Fibroblast of lung (primary cell): ENCODE results near the gene MICAL3. TPM values are rescaled to one million over a fixed set of nuclear protein-coding genes. Genes with fewer than 3 reads are reported as not detected.
A peak's percentile ranks its signal among the peaks of the same experiment; 100 is the strongest.

ENCODE experiments used
- DNase-seq, 2 donors: peaks; one replicate each; pipeline versions ENCODE4 v3.0.0 to v3.0.0-alpha.2; 2010; ENCODE audit warnings: low read depth in 2 of 2
- H2AFZ ChIP-seq: 2 replicates; pipeline ENCODE4 v1.5.1; 2012; ENCODE audit warnings: low read length, control low read depth, inconsistent platforms
- H3K27ac ChIP-seq: 2 replicates; pipeline ENCODE4 v1.5.1; 2011; ENCODE audit warnings: low read length, control low read depth; ENCODE audit not compliant: insufficient read depth
- H3K27me3 ChIP-seq: 2 replicates; pipeline ENCODE4 v1.5.1; 2011; ENCODE audit warnings: mild to moderate bottlenecking, low read length; ENCODE audit not compliant: control insufficient read depth, insufficient read depth
- H3K36me3 ChIP-seq: 2 replicates; pipeline ENCODE4 v1.5.1; 2011; ENCODE audit warnings: low read length; ENCODE audit not compliant: control insufficient read depth, insufficient read depth
- H3K4me1 ChIP-seq: 2 replicates; pipeline ENCODE4 v1.5.1; 2011; ENCODE audit warnings: low read length; ENCODE audit not compliant: control insufficient read depth, insufficient read depth; ENCODE audit errors: extremely low read depth
- H3K4me2 ChIP-seq: 2 replicates; pipeline ENCODE4 v1.5.1; 2011; ENCODE audit warnings: low read length, control low read depth; ENCODE audit not compliant: insufficient read depth; ENCODE audit errors: extremely low read depth
- H3K4me3 ChIP-seq, 4 experiments: fragments of 200-600 bp in 1 of 4; sonication (generic) in 1 of 4; replicated peaks in 1 of 4; 2 replicates each; pipeline ENCODE4 v1.5.1; 2011 to 2016; ENCODE audit warnings: low read length in 4 of 4, low read depth in 3 of 4, mild to moderate bottlenecking in 3 of 4, control low read depth in 2 of 4, inconsistent platforms in 1 of 4, mixed read lengths in 1 of 4; ENCODE audit not compliant: insufficient read depth in 1 of 4; ENCODE audit errors: control extremely low read depth in 1 of 4
- H3K79me2 ChIP-seq: 2 replicates; pipeline ENCODE4 v1.5.1; 2012; ENCODE audit warnings: mild to moderate bottlenecking, low read length, inconsistent platforms; ENCODE audit not compliant: control insufficient read depth, insufficient read depth
- H3K9ac ChIP-seq: 2 replicates; pipeline ENCODE4 v1.5.1; 2011; ENCODE audit warnings: mild to moderate bottlenecking, low read length, control low read depth; ENCODE audit not compliant: insufficient read depth
- H3K9me3 ChIP-seq: 2 replicates; pipeline ENCODE4 v1.5.1; 2012; ENCODE audit warnings: low read depth, low read length; ENCODE audit not compliant: control insufficient read depth, insufficient read depth
- H4K20me1 ChIP-seq: 2 replicates; pipeline ENCODE4 v1.5.1; 2011; ENCODE audit warnings: low read length; ENCODE audit not compliant: control insufficient read depth, insufficient read depth; ENCODE audit errors: extremely low read depth
- CTCF ChIP-seq, 2 donors: IDR thresholded peaks in 1 of 2; conservative IDR thresholded peaks in 1 of 2; 1 replicate in 1 of 2; 2 replicates in 1 of 2; pipeline ENCODE4 v1.5.1; 2011 to 2012; ENCODE audit warnings: low read length in 2 of 2, control low read depth in 1 of 2, inconsistent platforms in 1 of 2, low read depth in 1 of 2, mild to moderate bottlenecking in 1 of 2
- EZH2 ChIP-seq: IDR thresholded peaks from 2 replicates; pipeline ENCODE4 v1.5.1; 2012; ENCODE audit warnings: low read length, control low read depth, mild to moderate bottlenecking; ENCODE audit errors: missing control alignments
- polyA plus RNA-seq, 2 donors: library from polyadenylated mRNA; depleted of rRNA in 1 of 2; stranded (reverse) in 1 of 2; unstranded in 1 of 2; fragments of >200 nt; gene quantifications; 2 replicates each; pipeline ENCODE4 v1.2.1, GENCODE V29; 2011 to 2012; ENCODE audit warnings: missing spikeins in 1 of 2
- total RNA-seq: library from RNA; depleted of rRNA; stranded (reverse); fragments of >200 nt; gene quantifications from 2 replicates; pipeline ENCODE4 v1.2.1, GENCODE V29; 2014

MICAL3 gene
- total and polyA plus RNA-seq, 2 donors (not counting 1 experiment from before 2014, with no cell fraction given), result 10.8 to 22.6 TPM

- Histone ChIP-seq H3K4me2 (no peak overlapping the region), H3K36me3 (peaks cover 5% of the 10 kb centered on the region), H4K20me1 (no peaks in the 10 kb centered on the region), H3K9me3 (no peaks in the 10 kb centered on the region), H3K79me2 (no peaks in the 10 kb centered on the region), H3K27me3 (no peaks in the 10 kb centered on the region), H3K4me1 (no peaks in the 10 kb centered on the region), H3K4me3 (no peak overlapping the region), H3K27ac (no peak overlapping the region), H2AFZ (no peak overlapping the region), H3K9ac (no peak overlapping the region)
- TF ChIP-seq CTCF (conservative IDR thresholded peaks at IDR 0.05 in 1 of 2, IDR thresholded peaks at IDR 0.05 in 1 of 2; ENCODE audit: low read depth in 1 of 2, low read length in 2 of 2) (no peak), EZH2 (no peak)
- DNase-seq, result no peak
Measured at GRCh38 chr22:17892376-17892775, 132.0 kb downstream of the MICAL3 start.

- Histone ChIP-seq H3K9me3 (no peaks in the 10 kb centered on the region), H4K20me1 (no peaks in the 10 kb centered on the region), H3K27ac (no peak overlapping the region), H3K36me3 (peaks cover 3% of the 10 kb centered on the region), H2AFZ (no peak overlapping the region), H3K4me2 (no peak overlapping the region), H3K79me2 (no peaks in the 10 kb centered on the region), H3K4me3 (no peak overlapping the region), H3K9ac (no peak overlapping the region), H3K4me1 (no peaks in the 10 kb centered on the region), H3K27me3 (no peaks in the 10 kb centered on the region)
- DNase-seq, result no peak
- peak in 1 of 2 donors; percentile 17 for TF ChIP-seq CTCF (conservative IDR thresholded peaks at IDR 0.05 in 1 of 2, IDR thresholded peaks at IDR 0.05 in 1 of 2; ENCODE audit: low read depth in 1 of 2, low read length in 2 of 2)
- TF ChIP-seq EZH2, result no peak
Measured at GRCh38 chr22:17891481-17892167, 132.7 kb downstream of the MICAL3 start.

GRCh38 chr22:17890892-17891291 is 133.5 kb downstream of the MICAL3 start:
- Histone ChIP-seq H3K4me3 (no peak overlapping the region), H4K20me1 (no peaks in the 10 kb centered on the region), H3K9ac (no peak overlapping the region), H3K4me1 (no peaks in the 10 kb centered on the region), H3K36me3 (peaks cover 5% of the 10 kb centered on the region), H3K79me2 (no peaks in the 10 kb centered on the region), H3K9me3 (no peaks in the 10 kb centered on the region), H3K27ac (no peak overlapping the region), H2AFZ (no peak overlapping the region), H3K4me2 (no peak overlapping the region), H3K27me3 (no peaks in the 10 kb centered on the region)
- DNase-seq, result no peak
- TF ChIP-seq EZH2 (no peak), CTCF (conservative IDR thresholded peaks at IDR 0.05 in 1 of 2, IDR thresholded peaks at IDR 0.05 in 1 of 2; ENCODE audit: low read depth in 1 of 2, low read length in 2 of 2) (no peak)
